Measurements from ENCODE around the gene PCSK7. TPM values are rescaled to one million over a fixed set of nuclear protein-coding genes. Genes with fewer than 3 reads are reported as not detected.

The PCSK7 gene
- total RNA-seq, 2 donors from 2014 or later, result 41.4 to 90.2 TPM

- ATAC-seq (ENCODE audit: insufficient number of reproducible peaks, low FRiP score, low read depth), result peak; percentile 30
- Histone ChIP-seq H3K4me1 (ENCODE audit: control insufficient read depth in 1 of 2, low read depth in 2 of 2) (peaks cover 48 to 75% of the 10 kb centered on the region in 2 donors), H3K9me3 (no peaks in the 10 kb centered on the region), H3K36me3 (peaks cover 4% of the 10 kb centered on the region), H3K27ac (peak overlapping the region; percentile 95 to 99), H3K27me3 (replicated peaks; ENCODE audit: insufficient read depth) (no peaks in the 10 kb centered on the region), H3K4me3 (peak overlapping the region; percentile 59)
- no peak for TF ChIP-seq CTCF (IDR thresholded peaks at IDR 0.05)
- no peak for DNase-seq (ENCODE audit: low spot score)
Observed at GRCh38 chr11:117218133-117218915, 13.5 kb downstream of the PCSK7 start.

GRCh38 chr11:117217141-117218084 is 14.5 kb downstream of the PCSK7 start:
- no peak for TF ChIP-seq CTCF (IDR thresholded peaks at IDR 0.05)
- Histone ChIP-seq H3K36me3 (peaks cover 8% of the 10 kb centered on the region), H3K27me3 (replicated peaks; ENCODE audit: insufficient read depth) (no peaks in the 10 kb centered on the region), H3K9me3 (no peaks in the 10 kb centered on the region), H3K4me3 (peak overlapping the region; percentile 59), H3K27ac (peak overlapping the region; percentile 95 to 99), H3K4me1 (ENCODE audit: control insufficient read depth in 1 of 2, low read depth in 2 of 2) (peaks cover 48 to 69% of the 10 kb centered on the region in 2 donors)
- DNase-seq (ENCODE audit: low spot score) (no peak), ATAC-seq (ENCODE audit: insufficient number of reproducible peaks, low FRiP score, low read depth) (peak; percentile 21)

- H3K36me3 ChIP-seq, result peaks cover 8% of the 10 kb centered on the region
- TF ChIP-seq CTCF (IDR thresholded peaks at IDR 0.05), result no peak
- H3K9me3 ChIP-seq, result no peaks in the 10 kb centered on the region
- DNase-seq (ENCODE audit: low spot score), result no peak
- peak overlapping the region in 1 of 2 donors; percentile 16 for H3K27ac ChIP-seq
- H3K4me3 ChIP-seq, result no peak overlapping the region
- H3K4me1 ChIP-seq (ENCODE audit: control insufficient read depth in 1 of 2, low read depth in 2 of 2), result peaks cover 31 to 41% of the 10 kb centered on the region in 2 donors
- ATAC-seq (ENCODE audit: insufficient number of reproducible peaks, low FRiP score, low read depth), result no peak
- H3K27me3 ChIP-seq (replicated peaks; ENCODE audit: insufficient read depth), result no peaks in the 10 kb centered on the region
Observed at GRCh38 chr11:117214404-117215110, 17.3 kb downstream of the PCSK7 start.

DNA sequence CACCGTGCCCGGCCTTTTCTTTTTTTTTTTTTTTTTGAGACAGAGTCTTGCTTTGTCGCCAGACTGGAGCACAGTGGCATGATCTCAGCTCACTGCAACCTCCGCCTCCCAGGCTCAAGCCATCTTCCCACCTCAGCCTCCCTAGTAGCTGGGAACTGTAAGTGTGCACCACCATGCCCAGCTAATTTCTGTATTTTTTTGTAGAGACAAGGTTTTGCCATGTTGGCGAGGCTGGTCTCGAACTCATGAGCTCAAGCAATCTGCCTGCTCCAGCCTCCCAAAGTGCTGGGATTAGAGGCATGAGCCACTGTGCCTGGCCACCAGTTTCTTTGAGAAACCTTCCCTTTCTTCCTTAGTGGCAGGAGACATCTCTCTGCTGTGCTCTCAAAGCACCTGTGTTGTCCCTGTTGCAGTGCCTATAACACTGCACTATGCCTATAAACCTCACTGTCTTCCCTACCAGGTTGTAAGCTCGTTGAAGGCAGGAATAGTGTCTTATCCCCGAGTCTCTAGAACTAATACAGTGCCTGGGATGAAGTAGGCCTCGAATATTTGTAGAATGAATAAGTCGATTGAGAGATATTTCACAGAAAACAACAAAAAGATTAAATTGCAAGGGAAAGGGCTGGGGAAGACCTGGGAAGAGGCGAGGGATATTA is 19.0 kb downstream of the PCSK7 start:
- H3K27ac ChIP-seq, result no peak overlapping the region
- H3K9me3 ChIP-seq, result no peaks in the 10 kb centered on the region
- peaks cover 15 to 23% of the 10 kb centered on the region in 2 donors for H3K4me1 ChIP-seq (ENCODE audit: control insufficient read depth in 1 of 2, low read depth in 2 of 2)
- H3K36me3 ChIP-seq, result peaks cover 4% of the 10 kb centered on the region
- no peak for TF ChIP-seq CTCF (IDR thresholded peaks at IDR 0.05)
- no peaks in the 10 kb centered on the region for H3K27me3 ChIP-seq (replicated peaks; ENCODE audit: insufficient read depth)
- no peak for DNase-seq (ENCODE audit: low spot score)
- H3K4me3 ChIP-seq, result no peak overlapping the region
- ATAC-seq (ENCODE audit: insufficient number of reproducible peaks, low FRiP score, low read depth), result no peak

All from thoracic aorta (tissue), 2 donors.